AG04449 (cell line): ENCODE measurements around the gene LTBP2.

Experiments
- CTCF ChIA-PET: fragments of 350-600 bp; formaldehyde crosslinking; extraction: SDS; loops from one replicate; lab custom pipeline; 2021; ENCODE audit warnings: antibody characterized with exemption; lab: Yijun Ruan, JAX
- POLR2A ChIA-PET: fragments of 400-600, 350-600 bp; formaldehyde crosslinking; extraction: SDS; loops from one replicate; lab custom pipeline; 2020; ENCODE audit warnings: antibody characterized with exemption, inconsistent platforms; lab: Yijun Ruan, JAX
- DNase-seq: peaks from one replicate; pipeline ENCODE4 v3.0.0-alpha.2; 2010; ENCODE audit warnings: low read depth, low spot score
- H3K4me3 ChIP-seq: 2 replicates; pipeline ENCODE4 v1.5.1; 2011; ENCODE audit warnings: low read depth, mild to moderate bottlenecking, control low read depth, low read length
- CTCF ChIP-seq: IDR thresholded peaks from one replicate; pipeline ENCODE4 v1.5.1; 2011; ENCODE audit warnings: mild to moderate bottlenecking, moderate library complexity, low read length, control low read depth, inconsistent platforms; ENCODE audit not compliant: insufficient read depth; ENCODE audit errors: missing control alignments

Gene LTBP2

GRCh38 chr14:74463697-74464096 is 148.3 kb downstream of the LTBP2 start:
- ChIA-PET CTCF (interaction anchor here (0.6 to 12.4 kb wide), 3 partner anchors 15 to 106 kb away, joined by 3 to 164 read pairs (median 4); no protein-coding TSS in a partner anchor), POLR2A (no interaction called here)
- DNase-seq, result no peak
- no peak overlapping the region for H3K4me3 ChIP-seq
- TF ChIP-seq CTCF, result no peak

GRCh38 chr14:74462993-74463392 is 149.0 kb downstream of the LTBP2 start:
- POLR2A ChIA-PET, result no interaction called here

GRCh38 chr14:74459976-74460375 is 152.1 kb downstream of the LTBP2 start:
- POLR2A ChIA-PET, result no interaction called here
- CTCF ChIA-PET, result interaction anchor here (0.7 to 12.4 kb wide), 5 partner anchors 12 to 35 kb away, joined by 3 to 164 read pairs (median 10); partner anchors contain the start of gene SYNDIG1L
- TF ChIP-seq CTCF, result no peak
- no peak for DNase-seq
- no peak overlapping the region for H3K4me3 ChIP-seq

More at GRCh38 chr14:74462993-74463392, 149.0 kb downstream of the LTBP2 start:
- no peak for TF ChIP-seq CTCF
- H3K4me3 ChIP-seq, result no peak overlapping the region
- no peak for DNase-seq
- CTCF ChIA-PET, result interaction anchor here (1.6 to 12.4 kb wide), 2 partner anchors 15 to 28 kb away, joined by 3 to 164 read pairs; no protein-coding TSS in a partner anchor

GRCh38 chr14:74459289-74459946 is 152.6 kb downstream of the LTBP2 start:
- ChIA-PET POLR2A (no interaction called here), CTCF (interaction anchor here (0.7 to 12.4 kb wide), 11 partner anchors 11 to 345 kb away, joined by 3 to 164 read pairs (median 6); partner anchors contain the start of gene SYNDIG1L)
- TF ChIP-seq CTCF, result peak; percentile 85
- no peak overlapping the region for H3K4me3 ChIP-seq
- DNase-seq, result no peak

GRCh38 chr14:74457565-74457895 is 154.5 kb downstream of the LTBP2 start:
- ChIA-PET POLR2A (no interaction called here), CTCF (interaction anchor here (0.5 to 12.4 kb wide), 4 partner anchors 8 to 133 kb away, joined by 3 to 164 read pairs (median 12); no protein-coding TSS in a partner anchor)
- no peak for TF ChIP-seq CTCF
- H3K4me3 ChIP-seq, result no peak overlapping the region
- DNase-seq, result no peak
